Stimulated activated CD4-positive, alpha-beta T cell treated with anti-CD3 and anti-CD28 coated beads, TNF-alpha, amount 100 ng/mL, for 4 hours (primary cell): ENCODE data around the gene KAZN.

Experiments
- DNase-seq, 3 experiments: peaks; one replicate each; pipeline ENCODE4 v3.0.0-alpha.2; 2020; ENCODE audit warnings: low read depth in 3 of 3

Gene KAZN

DNA sequence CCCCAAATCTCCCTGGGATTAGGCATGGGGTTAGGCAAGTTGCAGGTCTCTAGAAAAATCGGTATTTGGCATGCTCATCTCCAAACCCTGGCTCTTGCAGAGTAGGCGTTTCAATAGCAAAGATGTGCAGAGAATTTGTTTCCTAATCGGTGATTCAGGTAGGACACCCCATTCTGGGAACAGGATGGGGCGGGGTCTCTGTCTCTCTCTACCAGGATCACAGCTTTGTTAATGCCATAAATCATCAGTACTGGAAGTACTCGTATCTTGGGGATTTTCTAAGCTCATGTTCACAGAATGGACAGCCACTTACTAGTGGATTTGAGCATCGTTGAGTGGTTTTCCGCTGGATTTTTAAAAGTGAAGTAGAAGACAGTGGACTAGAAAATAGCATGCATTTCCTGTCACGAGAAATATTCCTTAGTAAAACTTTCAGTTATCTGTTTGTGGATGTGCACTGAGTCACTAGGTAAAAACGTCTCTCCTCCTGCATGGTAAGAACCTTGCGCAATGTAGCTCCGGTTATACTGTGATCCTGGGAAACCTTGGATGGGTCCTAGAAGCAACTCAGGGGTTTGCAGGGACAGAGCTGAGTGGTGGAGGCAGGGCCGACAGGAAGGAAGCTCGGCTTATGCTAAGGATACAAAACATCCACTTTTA is 560.2 kb downstream of the KAZN start:
- no peak for DNase-seq

- DNase-seq, result no peak
Measured at GRCh38 chr1:15159166-15159555, 560.7 kb downstream of the KAZN start.

- no peak for DNase-seq
Measured at GRCh38 chr1:15160626-15161025, 562.1 kb downstream of the KAZN start.

DNA sequence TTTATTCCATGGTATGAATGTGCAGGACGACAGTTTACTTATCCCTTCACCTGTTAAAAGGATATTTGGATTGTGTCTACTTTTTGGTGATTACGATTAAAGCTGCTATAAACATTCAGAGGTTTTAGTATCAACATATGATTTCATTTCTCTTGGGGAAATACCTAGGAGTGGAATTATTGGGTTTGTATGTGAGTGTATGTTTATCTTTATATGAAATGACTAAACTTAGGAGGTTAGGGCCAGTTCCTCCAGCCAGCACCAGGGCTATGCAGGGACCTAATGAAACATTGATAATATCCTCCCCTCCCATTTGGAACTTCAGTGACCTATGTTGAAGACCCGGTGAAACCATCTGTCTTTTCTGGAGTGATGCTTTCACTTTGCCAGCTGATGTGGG is 568.9 kb downstream of the KAZN start:
- DNase-seq, result no peak
